IMR-90 (cell line): Measurements from ENCODE around the gene AGMO. TPM values are rescaled to one million over a fixed set of nuclear protein-coding genes. Genes with fewer than 3 reads are reported as not detected.

Experiments used
- ATAC-seq: fragments of 200-7000 bp; cut with Tn5 transposase; 2 replicates; pipeline ENCODE4 v1.9.1; 2020; ENCODE audit warnings: low read depth, mild to moderate bottlenecking, moderate library complexity
- BruUV-seq: library from RNA; stranded (reverse); fragments of 400-500 nt; replicated peaks from 2 replicates; lab custom pipeline; 2021; lab: Mats Ljungman, UMichigan
- CTCF ChIA-PET: fragments of 300-600 bp; formaldehyde crosslinking; extraction: SDS; loops from one replicate; lab custom pipeline; 2021; ENCODE audit warnings: antibody characterized with exemption; lab: Yijun Ruan, JAX
- POLR2A ChIA-PET: fragments of 300-600 bp; sonication (Branson Sonifier 250); formaldehyde crosslinking; loops from one replicate; lab custom pipeline; 2022; ENCODE audit warnings: antibody characterized with exemption; ENCODE audit not compliant: unreplicated experiment; lab: Charles Lee
- DNase-seq: peaks from one replicate; pipeline ENCODE4 v3.0.0; 2013
- H2AFZ ChIP-seq: replicated peaks from 2 replicates; pipeline ENCODE3; 2013; ENCODE audit warnings: low read length, mild to moderate bottlenecking; ENCODE audit not compliant: poor library complexity
- H2AK5ac ChIP-seq: 2 replicates; pipeline ENCODE4 v1.6.1; 2013; ENCODE audit warnings: low read depth, low read length, inconsistent platforms
- H2AK9ac ChIP-seq: replicated peaks from 2 replicates; pipeline ENCODE3; 2013; ENCODE audit warnings: mild to moderate bottlenecking, low read depth, low read length, moderate library complexity; ENCODE audit not compliant: poor library complexity
- H2BK120ac ChIP-seq: 2 replicates; pipeline ENCODE4 v1.6.1; 2013; ENCODE audit warnings: low read depth, low read length, inconsistent platforms
- H2BK15ac ChIP-seq: 3 replicates; pipeline ENCODE4 v1.6.1; 2013; ENCODE audit warnings: low read depth, low read length, inconsistent platforms
- H2BK20ac ChIP-seq: 2 replicates; pipeline ENCODE4 v1.6.1; 2013; ENCODE audit warnings: low read depth, mild to moderate bottlenecking, inconsistent platforms, low read length, moderate library complexity
- H2BK5ac ChIP-seq: 2 replicates; pipeline ENCODE4 v1.6.1; 2013; ENCODE audit warnings: mild to moderate bottlenecking, low read depth, low read length, inconsistent platforms; ENCODE audit not compliant: poor library complexity, severe bottlenecking
- H3K14ac ChIP-seq: replicated peaks from 2 replicates; pipeline ENCODE4 v1.6.1; 2013; ENCODE audit warnings: low read depth, low read length, inconsistent platforms
- H3K18ac ChIP-seq: 2 replicates; pipeline ENCODE4 v1.6.1; 2013; ENCODE audit warnings: low read depth, low read length, control low read depth
- H3K23ac ChIP-seq: 2 replicates; pipeline ENCODE4 v1.6.1; 2013; ENCODE audit warnings: low read depth, low read length, inconsistent platforms
- H3K27ac ChIP-seq: 2 replicates; pipeline ENCODE4 v1.5.1; 2013; ENCODE audit warnings: mild to moderate bottlenecking, control low read depth, low read length; ENCODE audit not compliant: insufficient read depth
- H3K27me3 ChIP-seq: 2 replicates; pipeline ENCODE4 v1.6.1; 2013; ENCODE audit warnings: low read length; ENCODE audit not compliant: control insufficient read depth, insufficient read depth
- H3K36me3 ChIP-seq: 2 replicates; pipeline ENCODE4 v1.6.1; 2013; ENCODE audit warnings: low read length, mixed read lengths; ENCODE audit not compliant: control insufficient read depth, insufficient read depth
- H3K4ac ChIP-seq: 2 replicates; pipeline ENCODE4 v1.6.1; 2013; ENCODE audit warnings: low read depth, low read length, inconsistent platforms
- H3K4me1 ChIP-seq: 2 replicates; pipeline ENCODE4 v1.6.1; 2013; ENCODE audit warnings: low read length, mixed read lengths; ENCODE audit not compliant: control insufficient read depth, insufficient read depth
- H3K4me2 ChIP-seq: 2 replicates; pipeline ENCODE4 v1.6.1; 2013; ENCODE audit warnings: low read depth, mild to moderate bottlenecking, control low read depth, low read length, moderate library complexity
- H3K4me3 ChIP-seq: 2 replicates; pipeline ENCODE4 v1.5.1; 2013; ENCODE audit warnings: low read depth, mild to moderate bottlenecking, control low read depth, low read length, moderate library complexity; ENCODE audit not compliant: insufficient read depth
- H3K56ac ChIP-seq: 2 replicates; pipeline ENCODE4 v1.6.1; 2013; ENCODE audit warnings: low read length, inconsistent platforms; ENCODE audit not compliant: insufficient read depth; ENCODE audit errors: extremely low read depth
- H3K79me1 ChIP-seq, 2 experiments: 2 replicates each; pipeline ENCODE4 v1.6.1; 2013; ENCODE audit warnings: low read length in 2 of 2, inconsistent platforms in 1 of 2, low read depth in 1 of 2
- H3K9ac ChIP-seq: 2 replicates; pipeline ENCODE4 v1.6.1; 2013; ENCODE audit warnings: low read depth, low read length, control low read depth
- H3K9me1 ChIP-seq: 2 replicates; pipeline ENCODE4 v1.6.1; 2013; ENCODE audit warnings: low read length, inconsistent platforms; ENCODE audit not compliant: insufficient read depth
- H3K9me3 ChIP-seq: 2 replicates; pipeline ENCODE4 v1.6.1; 2013; ENCODE audit warnings: low read length; ENCODE audit not compliant: control insufficient read depth, insufficient read depth
- H4K20me1 ChIP-seq: 2 replicates; pipeline ENCODE4 v1.6.1; 2013; ENCODE audit warnings: low read length, inconsistent platforms; ENCODE audit not compliant: insufficient read depth
- H4K5ac ChIP-seq: 2 replicates; pipeline ENCODE4 v1.6.1; 2013; ENCODE audit warnings: mild to moderate bottlenecking, low read depth, low read length, control low read depth
- H4K8ac ChIP-seq, 2 experiments: 2 replicates each; pipeline ENCODE4 v1.6.1; 2013; ENCODE audit warnings: low read depth in 2 of 2, low read length in 2 of 2, control low read depth in 1 of 2, inconsistent platforms in 1 of 2
- H4K91ac ChIP-seq: 2 replicates; pipeline ENCODE4 v1.6.1; 2013; ENCODE audit warnings: low read depth, low read length, inconsistent platforms; ENCODE audit not compliant: insufficient read depth
- CHD1 ChIP-seq: IDR thresholded peaks from 2 replicates; pipeline ENCODE4 v1.6.1; 2012; ENCODE audit warnings: low read depth, low read length, improper control_type of control experiment
- POLR2A ChIP-seq: IDR thresholded peaks from 2 replicates; pipeline ENCODE4 v1.6.1; 2012; ENCODE audit warnings: mild to moderate bottlenecking, low read depth, low read length
- RAD21 ChIP-seq: IDR thresholded peaks from 2 replicates; pipeline ENCODE4 v1.6.1; 2012; ENCODE audit warnings: low read length, improper control_type of control experiment
- SMC3 ChIP-seq: fragments of 150-350 bp; IDR thresholded peaks from 2 replicates; pipeline ENCODE4 v1.6.1; 2016; ENCODE audit warnings: low read depth, mild to moderate bottlenecking, antibody characterized with exemption, low read length, moderate library complexity
- WGBS, 2 experiments: methylation state at CpG; one replicate each; pipeline versions ENCODE4 v1.1.5 to v1.1.7; 2013; ENCODE audit warnings: missing lambda C conversion rate in 2 of 2; ENCODE audit not compliant: insufficient read length in 1 of 2; ENCODE audit errors: extremely low coverage in 2 of 2; 5-methylcytosine and 5-hydroxymethylcytosine counted together
- dilution Hi-C: fragments of 300-500 bp; cut with HindIII; formaldehyde crosslinking; loops from one replicate; pipeline ENCODE4 v1.14.3; 2018; ENCODE audit warnings: low sequenced_read_pairs; ENCODE audit not compliant: unreplicated experiment
- in situ Hi-C: fragments of 300-500 bp; cut with MboI; formaldehyde crosslinking; loops from 3 replicates; pipeline ENCODE4 v1.14.3; 2019; ENCODE audit warnings: low sequenced_read_pairs, inconsistent platforms, mixed read lengths
- intact Hi-C: fragments of 100-400 bp; cut with micrococcal nuclease; formaldehyde crosslinking; loops from 2 replicates; pipeline ENCODE4 v1.10.0; 2022
- polyA plus RNA-seq, 3 experiments: library from polyadenylated mRNA; depleted of rRNA; stranded (reverse); fragments of >200 nt; gene quantifications; 2 replicates each; pipeline ENCODE4 v1.2.3, GENCODE V29; 2012; ENCODE audit warnings: low replicate concordance in 1 of 3
- total RNA-seq: library from RNA; depleted of rRNA; stranded (reverse); fragments of >200 nt; gene quantifications from 2 replicates; pipeline ENCODE4 v1.2.3, GENCODE V29; 2012

AGMO gene
- total and polyA plus RNA-seq, 2 of the 4 experiments (the other 2 are of a cell fraction), result not detected

GRCh38 chr7:15219758-15220157 is 342.1 kb downstream of the AGMO start:
- ATAC-seq, result no peak
- 60 to 83% methylated on average over 1 of the region's 1 CpG for WGBS, 2 experiments
- POLR2A ChIA-PET, result no interaction called here

More at GRCh38 chr7:15219758-15220157, 342.1 kb downstream of the AGMO start:
- no peak overlapping the region for H2AK9ac ChIP-seq
- no peaks in the 10 kb centered on the region; the same call in 1 of the 2 replicates for H3K9me3 ChIP-seq
- H3K4me2 ChIP-seq, result no peak overlapping the region
- CTCF ChIA-PET, result no interaction called here
- no peak overlapping the region for H2AFZ ChIP-seq
- no TSS peak for BruUV-seq
- H3K4me1 ChIP-seq, result no peaks in the 10 kb centered on the region
- no peak overlapping the region for H2AK5ac ChIP-seq
- no peak overlapping the region for H2BK15ac ChIP-seq
- H3K4ac ChIP-seq, result no peak overlapping the region
- no peak overlapping the region for H3K9ac ChIP-seq
- no peak overlapping the region for H2BK120ac ChIP-seq
- no peak for DNase-seq
- TF ChIP-seq RAD21, result no peak
- TF ChIP-seq POLR2A, result no peak
- TF ChIP-seq SMC3, result no peak
- no peak for TF ChIP-seq CHD1
- no peak overlapping the region for H3K56ac ChIP-seq
- dilution Hi-C loops (no loop called here), intact Hi-C loops (no loop called here), in situ Hi-C loops (no loop called here)
- H2BK20ac ChIP-seq, result no peak overlapping the region
- H3K36me3 ChIP-seq, result no peaks in the 10 kb centered on the region
- no peak overlapping the region for H2BK5ac ChIP-seq
- H3K14ac ChIP-seq, result no peak overlapping the region
- no peaks in the 10 kb centered on the region for H3K27me3 ChIP-seq
- H3K18ac ChIP-seq, result no peak overlapping the region
- no peak overlapping the region for H3K4me3 ChIP-seq
- no peak overlapping the region for H4K5ac ChIP-seq
- no peak overlapping the region for H4K91ac ChIP-seq
- H4K20me1 ChIP-seq, result no peaks in the 10 kb centered on the region
- H3K79me1 ChIP-seq, result no peaks in the 10 kb centered on the region
- no peak overlapping the region for H3K27ac ChIP-seq
- H3K9me1 ChIP-seq, result no peaks in the 10 kb centered on the region
- no peak overlapping the region for H3K23ac ChIP-seq
- no peak overlapping the region for H4K8ac ChIP-seq
